Measurements from ENCODE around the gene MEI1.

MEI1 gene

GRCh38 chr22:41739576-41739975, 40.3 kb downstream of the MEI1 start:
- DNase-seq (ENCODE audit: extremely low spot score, insufficient read length, low read depth): no peak
- peak; percentile 70 for FAIRE-seq

DNA sequence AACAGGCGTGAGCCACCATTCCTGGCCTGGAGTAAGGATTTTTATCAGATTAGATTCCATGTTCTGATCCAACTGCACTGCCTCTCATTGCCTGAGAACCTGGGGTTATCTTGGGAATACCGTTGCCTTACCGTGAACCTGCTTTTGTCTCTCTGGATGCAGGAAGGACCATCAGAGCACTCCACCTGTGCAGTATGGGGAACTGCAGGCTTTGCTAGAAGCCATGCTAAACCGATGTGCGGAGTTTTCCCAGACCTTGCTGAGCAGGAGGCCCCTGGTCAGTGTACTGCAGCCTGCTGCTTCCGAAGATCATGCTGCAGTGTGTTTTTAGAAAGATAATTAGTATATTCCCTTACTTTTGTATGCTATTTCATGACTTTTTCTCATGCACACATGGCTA, 43.6 kb downstream of the MEI1 start:
- no peak for DNase-seq (ENCODE audit: extremely low spot score, insufficient read length, low read depth)
- no peak for FAIRE-seq

DNA sequence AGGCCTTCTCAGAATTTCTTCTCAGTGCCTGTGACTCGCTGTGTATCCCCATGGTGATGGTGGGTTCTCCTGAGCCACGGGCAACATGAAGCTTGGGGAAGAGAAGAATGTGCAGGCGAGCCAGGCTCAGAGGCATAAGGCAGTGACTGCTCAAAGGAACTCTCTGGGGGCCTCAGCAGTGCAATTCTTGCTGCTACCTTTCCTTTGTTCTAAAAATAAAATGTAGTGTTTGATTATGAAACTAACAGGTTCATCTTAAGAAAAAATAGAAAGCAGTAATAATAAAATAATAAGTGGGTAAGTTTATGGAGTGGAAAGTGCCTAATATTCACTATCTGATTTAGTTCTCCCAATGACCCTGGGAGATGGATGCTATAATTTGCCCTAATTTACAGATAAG, 46.7 kb downstream of the MEI1 start:
- DNase-seq (ENCODE audit: extremely low spot score, insufficient read length, low read depth) (no peak), FAIRE-seq (no peak)

GRCh38 chr22:41746567-41747400, 47.5 kb downstream of the MEI1 start:
- peak; percentile 93 for FAIRE-seq
- DNase-seq (ENCODE audit: extremely low spot score, insufficient read length, low read depth): no peak

DNA sequence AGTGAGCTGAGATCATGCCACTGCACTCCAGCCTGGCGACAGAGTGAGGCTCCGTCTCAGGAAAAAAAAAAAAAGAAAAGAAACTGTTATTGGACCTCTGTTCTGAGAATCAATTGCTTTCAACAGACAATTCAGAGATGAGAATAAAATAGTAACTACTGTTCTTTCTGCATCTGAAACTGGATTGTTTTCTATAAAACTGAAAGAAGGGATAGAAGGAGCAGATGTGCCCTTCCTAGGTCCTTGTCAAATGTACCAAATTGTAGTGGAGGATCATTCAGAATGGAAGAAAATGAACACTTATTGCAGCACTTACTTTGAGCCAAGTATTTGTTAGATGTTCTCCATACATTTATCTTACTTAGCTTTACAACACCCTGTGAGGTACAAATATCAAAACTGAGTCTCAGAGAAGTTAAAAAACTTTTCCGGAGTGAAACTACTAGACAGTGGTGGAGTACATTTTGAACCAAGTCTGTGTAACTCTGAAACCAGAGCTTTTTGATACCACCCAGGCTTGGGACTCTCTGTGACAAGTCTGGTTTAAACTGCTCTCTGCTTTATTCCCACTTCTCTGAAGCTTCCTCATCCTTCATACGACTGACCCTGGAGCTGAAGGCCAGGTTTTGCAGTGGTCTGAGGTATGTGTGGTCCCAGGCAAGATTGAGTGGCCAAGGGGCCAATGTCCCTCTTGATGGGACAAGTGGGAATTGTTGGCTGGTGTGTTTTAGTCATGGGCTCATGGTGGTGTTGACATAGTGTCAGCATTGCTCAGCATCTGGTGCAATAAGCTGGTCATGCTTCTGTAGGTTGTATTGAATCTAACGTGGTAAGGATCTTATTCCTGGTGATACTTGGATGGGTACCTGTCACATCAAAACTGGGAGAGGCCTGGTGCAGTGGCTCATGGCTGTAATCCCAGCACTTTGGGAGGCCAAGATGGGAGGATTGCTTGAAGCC, 53.0 kb downstream of the MEI1 start:
- FAIRE-seq (peak; percentile 84), DNase-seq (ENCODE audit: extremely low spot score, insufficient read length, low read depth) (no peak)

DNA sequence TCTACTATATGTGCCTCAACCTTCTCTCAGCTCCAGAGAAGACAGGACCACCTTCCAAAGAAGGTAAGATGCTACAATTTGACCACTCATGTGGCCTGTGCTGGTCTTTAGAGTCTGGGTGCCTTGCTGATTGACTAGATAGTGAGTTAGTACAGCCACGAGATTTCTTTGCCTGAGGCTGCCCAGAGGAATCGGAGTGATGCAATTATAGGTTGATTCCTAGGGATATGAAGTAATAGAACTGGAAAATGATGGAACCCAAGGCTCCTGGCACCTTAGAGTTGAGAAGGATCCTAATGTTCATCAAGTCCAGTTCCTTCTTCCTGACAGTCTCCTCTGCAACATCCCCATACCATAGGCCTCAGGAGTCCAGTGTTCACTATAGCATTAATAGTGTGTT, 54.7 kb downstream of the MEI1 start:
- FAIRE-seq (no peak), DNase-seq (ENCODE audit: extremely low spot score, insufficient read length, low read depth) (no peak)

DNA sequence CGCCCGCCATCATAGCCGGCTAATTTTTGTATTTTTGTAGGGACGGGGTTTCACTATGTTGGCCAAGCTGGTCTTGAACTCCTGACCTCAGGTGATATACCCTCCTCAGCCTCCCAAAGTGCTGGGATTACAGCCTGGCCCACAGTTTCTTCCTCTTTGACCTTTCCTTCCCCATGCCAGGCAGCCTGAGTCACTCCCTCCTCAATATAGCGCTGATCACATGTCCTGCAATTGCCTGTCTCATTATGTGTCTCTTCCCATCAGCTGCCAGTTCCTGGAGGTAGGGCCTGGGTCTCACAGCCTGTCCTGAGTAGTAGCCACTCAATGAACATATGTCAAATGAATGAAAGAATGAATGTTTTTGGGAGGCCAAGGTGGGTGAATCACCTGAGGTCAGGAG, 58.2 kb downstream of the MEI1 start:
- DNase-seq (ENCODE audit: extremely low spot score, insufficient read length, low read depth) (no peak), FAIRE-seq (no peak)

GRCh38 chr22:41758231-41758630, 58.9 kb downstream of the MEI1 start:
- FAIRE-seq (no peak), DNase-seq (ENCODE audit: extremely low spot score, insufficient read length, low read depth) (no peak)

DNA sequence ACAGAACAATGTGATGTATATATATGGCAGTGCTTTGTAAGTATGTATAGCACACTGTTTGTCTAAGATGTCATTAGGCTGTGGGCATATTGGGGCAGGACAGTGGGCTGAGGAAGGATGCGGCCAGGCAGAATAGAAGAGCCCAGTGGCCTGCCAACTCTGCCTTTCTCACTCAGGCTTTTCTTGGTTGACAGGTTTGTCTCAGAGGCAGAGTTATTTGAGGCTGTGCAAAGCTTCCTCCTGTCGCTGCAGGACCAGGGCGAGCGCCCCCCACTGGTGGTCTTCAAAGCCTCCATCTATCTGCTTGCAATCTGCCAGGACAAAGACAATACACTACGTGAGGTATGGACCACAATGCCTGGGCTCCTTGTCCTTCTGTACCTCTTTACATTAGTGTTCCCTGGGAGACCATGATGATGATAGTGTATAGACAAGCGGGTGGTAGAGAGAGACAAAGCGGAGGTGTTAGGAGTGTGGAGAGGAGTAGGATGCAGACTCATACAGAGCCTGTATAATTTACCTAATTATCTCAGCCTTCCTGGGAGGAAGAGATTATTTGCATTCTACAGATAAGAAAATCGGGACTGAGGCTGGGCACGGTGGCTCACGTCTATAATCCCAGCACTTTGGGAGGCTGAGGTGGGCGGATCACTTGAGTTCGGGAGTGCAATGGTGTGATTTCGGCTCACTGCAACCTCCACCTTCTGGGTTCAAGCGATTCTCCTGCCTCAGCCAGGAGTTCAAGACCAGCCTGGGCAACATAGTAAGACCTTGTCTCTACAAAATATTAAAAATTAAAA, 63.9 kb downstream of the MEI1 start:
- no peak for DNase-seq (ENCODE audit: extremely low spot score, insufficient read length, low read depth)

GRCh38 chr22:41766476-41766875, 67.2 kb downstream of the MEI1 start:
- DNase-seq (ENCODE audit: extremely low spot score, insufficient read length, low read depth) (no peak), FAIRE-seq (no peak)

More for the DNA sequence above, 63.9 kb downstream of the MEI1 start:
- peak; percentile 63 for FAIRE-seq

DNA sequence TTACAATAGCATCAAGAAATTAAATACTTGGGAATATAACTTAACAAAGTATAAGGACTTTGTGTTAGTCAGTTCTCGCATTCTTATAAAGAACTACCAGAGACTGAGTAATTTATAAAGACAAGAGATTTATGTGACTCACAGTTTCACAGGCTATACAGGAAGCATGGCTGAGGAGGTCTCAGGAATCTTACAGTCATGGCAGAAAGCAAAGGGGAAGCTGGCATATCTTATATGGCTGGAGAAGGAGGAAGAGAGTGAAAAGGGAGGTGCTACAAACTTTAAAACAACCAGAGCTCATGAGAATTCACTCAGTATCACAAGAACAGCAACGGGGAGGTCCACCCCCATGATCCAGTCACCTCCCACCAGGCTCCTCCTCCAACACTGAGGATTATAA, 69.1 kb downstream of the MEI1 start:
- FAIRE-seq (no peak), DNase-seq (ENCODE audit: extremely low spot score, insufficient read length, low read depth) (no peak)

GRCh38 chr22:41770715-41771468, 71.6 kb downstream of the MEI1 start:
- DNase-seq (ENCODE audit: extremely low spot score, insufficient read length, low read depth): no peak
- FAIRE-seq: no peak

DNA sequence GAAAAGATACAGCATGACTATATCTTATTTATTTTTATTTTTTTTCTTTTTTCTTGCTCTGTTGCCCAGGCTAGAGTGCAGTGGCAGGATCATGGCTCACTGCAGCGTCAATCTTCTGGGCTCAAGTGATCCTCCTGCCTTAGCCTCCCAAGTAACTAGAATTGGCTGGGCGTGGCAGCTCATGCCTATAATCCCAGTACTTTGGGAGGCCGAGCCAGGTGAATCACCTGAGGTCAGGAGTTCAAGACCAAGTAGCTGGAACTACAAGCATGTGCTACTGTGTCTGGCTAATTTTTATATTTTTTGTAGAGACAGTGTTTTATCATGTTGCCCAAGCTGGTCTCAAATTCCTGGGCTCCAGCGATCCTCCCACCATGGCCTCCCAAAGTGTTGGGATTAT, 72.9 kb downstream of the MEI1 start:
- DNase-seq (ENCODE audit: extremely low spot score, insufficient read length, low read depth) (no peak), FAIRE-seq (no peak)

- DNase-seq (ENCODE audit: extremely low spot score, insufficient read length, low read depth): no peak
- FAIRE-seq: no peak
These were observed 73.3 kb downstream of the MEI1 start for GRCh38 chr22:41772645-41773044.

DNA sequence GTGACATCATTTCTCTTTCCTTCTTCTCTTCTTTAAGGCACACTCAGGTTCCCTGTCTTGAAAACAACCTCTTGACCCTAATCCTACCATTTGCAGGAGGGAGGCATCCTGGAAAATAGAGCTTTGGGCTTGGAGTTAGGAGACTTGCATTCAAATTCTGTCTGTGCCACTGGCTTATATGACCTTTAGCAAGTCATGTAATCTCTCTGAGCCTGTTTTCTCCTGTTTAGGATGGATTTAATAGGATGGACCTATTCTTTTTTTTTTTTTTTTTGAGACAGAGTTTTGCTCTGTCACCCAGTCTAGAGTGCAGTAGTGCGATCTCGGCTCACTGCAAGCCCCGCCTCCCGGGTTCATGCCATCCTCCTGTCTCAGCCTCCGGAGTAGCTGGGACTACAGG, 76.0 kb downstream of the MEI1 start:
- DNase-seq (ENCODE audit: extremely low spot score, insufficient read length, low read depth) (no peak), FAIRE-seq (no peak)

DNA sequence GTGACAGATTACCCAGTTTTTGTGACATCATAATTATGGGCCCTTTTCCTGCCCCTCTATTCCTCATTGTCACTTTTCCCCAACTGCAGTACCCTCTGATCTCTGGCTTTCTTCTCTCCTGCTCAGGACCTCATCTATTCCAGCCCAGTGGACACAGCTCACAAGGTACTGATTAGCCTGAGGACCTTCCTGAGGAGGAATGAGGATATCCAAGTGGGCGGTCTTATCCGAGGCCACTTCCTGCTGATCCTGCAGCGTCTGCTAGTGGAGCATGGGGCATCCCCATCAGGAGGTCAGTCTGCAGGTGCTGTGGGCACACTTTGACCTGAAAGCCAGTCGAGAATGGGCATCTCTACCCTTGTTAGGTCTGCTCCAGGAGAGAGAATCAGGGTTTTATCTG, 76.7 kb downstream of the MEI1 start:
- DNase-seq (ENCODE audit: extremely low spot score, insufficient read length, low read depth): no peak
- FAIRE-seq: no peak

DNA sequence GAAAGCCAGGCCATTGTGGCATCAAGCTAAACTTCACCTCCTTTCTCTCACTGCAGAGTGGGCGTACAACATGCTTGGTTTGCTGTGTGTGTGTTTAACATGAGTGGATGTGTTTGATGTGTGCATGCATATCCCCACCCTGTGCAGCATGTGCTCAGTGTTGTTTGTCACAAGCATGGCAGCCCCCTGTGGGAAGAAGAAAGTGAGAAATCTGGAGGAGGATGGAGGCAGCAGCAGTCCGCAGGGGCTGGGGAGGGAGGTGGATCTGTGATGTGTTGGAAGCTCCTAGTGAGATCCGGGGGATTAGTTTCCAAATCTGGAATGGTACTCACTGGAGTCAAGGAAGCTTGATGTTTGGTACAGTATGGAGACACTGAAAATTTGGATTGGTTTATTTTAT, 77.1 kb downstream of the MEI1 start:
- FAIRE-seq (no peak), DNase-seq (ENCODE audit: extremely low spot score, insufficient read length, low read depth) (no peak)

- no peak for DNase-seq (ENCODE audit: extremely low spot score, insufficient read length, low read depth)
- FAIRE-seq: no peak
These were observed 78.6 kb downstream of the MEI1 start for GRCh38 chr22:41777749-41778425.

- no peak for DNase-seq (ENCODE audit: extremely low spot score, insufficient read length, low read depth)
- FAIRE-seq: no peak
These were observed 80.7 kb downstream of the MEI1 start for GRCh38 chr22:41779929-41780505.

Measured in GM18507 (cell line).